Fibroblast of the aortic adventitia (primary cell): ENCODE data around the gene FSTL1. TPM values are rescaled to one million over a fixed set of nuclear protein-coding genes. Genes with fewer than 3 reads are reported as not detected.

Experiments
- DNase-seq: peaks from one replicate; pipeline ENCODE4 v3.0.0-alpha.2; 2010; ENCODE audit warnings: low read depth
- H3K4me3 ChIP-seq: 2 replicates; pipeline ENCODE4 v1.5.1; 2011; ENCODE audit warnings: low read depth, mild to moderate bottlenecking, control low read depth, low read length, moderate library complexity
- total RNA-seq: library from RNA; depleted of rRNA; stranded (reverse); fragments of >200 nt; gene quantifications from 2 replicates; pipeline ENCODE4 v1.2.3, GENCODE V29; 2012; ENCODE audit warnings: low replicate concordance
- TF ChIP-seq, protein P1 (sequence below): IDR thresholded peaks from 2 replicates; pipeline ENCODE4 v1.5.1; 2011; ENCODE audit warnings: mild to moderate bottlenecking, low read length, control low read depth, inconsistent platforms; ENCODE audit not compliant: insufficient read depth

FSTL1 gene
- total RNA-seq, 1 donor = 765 TPM

DNA sequence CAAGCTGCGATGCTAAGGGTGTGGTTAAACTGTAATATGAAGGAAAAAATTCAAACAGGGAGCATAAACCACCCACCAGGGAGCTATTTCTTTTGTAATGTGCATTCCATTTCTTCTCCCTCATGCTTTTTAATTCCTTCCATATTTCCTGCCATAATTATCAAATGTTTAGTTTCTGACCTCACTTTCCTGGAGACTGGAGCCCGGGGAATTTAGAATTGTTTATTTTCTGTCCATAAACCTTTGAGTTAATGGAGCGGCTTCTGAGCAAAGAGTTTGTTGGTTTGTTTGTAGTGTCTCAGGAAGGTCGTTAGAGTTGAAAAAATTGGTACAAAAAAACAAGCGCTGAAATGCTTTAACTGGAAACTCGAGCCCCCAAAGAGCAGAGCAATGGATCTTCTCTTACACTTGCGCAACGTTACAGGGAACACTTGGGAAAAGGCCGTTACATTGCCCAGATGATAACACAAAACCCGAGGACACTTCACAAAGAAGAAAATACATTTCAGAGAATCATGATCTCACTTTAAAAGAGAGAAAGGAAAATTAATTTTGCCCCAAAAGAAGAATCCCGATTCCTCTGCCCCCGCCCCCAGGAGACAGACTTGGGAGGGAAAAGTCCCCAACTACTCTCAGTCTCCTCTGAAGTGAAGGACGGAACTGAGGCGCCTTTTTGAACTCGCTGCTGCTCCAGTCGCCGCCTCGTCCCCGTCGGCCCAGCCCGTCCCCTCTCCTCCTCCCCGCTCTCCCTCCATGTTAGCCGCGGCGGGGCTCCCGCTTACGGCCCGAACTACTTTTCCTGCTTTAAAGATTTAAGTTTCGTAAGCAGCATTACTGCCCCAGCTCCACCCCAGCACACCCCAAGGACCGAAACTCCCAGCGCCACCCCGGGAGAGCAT, 842 bp downstream of the FSTL1 start:
- TF ChIP-seq, protein P1, sequence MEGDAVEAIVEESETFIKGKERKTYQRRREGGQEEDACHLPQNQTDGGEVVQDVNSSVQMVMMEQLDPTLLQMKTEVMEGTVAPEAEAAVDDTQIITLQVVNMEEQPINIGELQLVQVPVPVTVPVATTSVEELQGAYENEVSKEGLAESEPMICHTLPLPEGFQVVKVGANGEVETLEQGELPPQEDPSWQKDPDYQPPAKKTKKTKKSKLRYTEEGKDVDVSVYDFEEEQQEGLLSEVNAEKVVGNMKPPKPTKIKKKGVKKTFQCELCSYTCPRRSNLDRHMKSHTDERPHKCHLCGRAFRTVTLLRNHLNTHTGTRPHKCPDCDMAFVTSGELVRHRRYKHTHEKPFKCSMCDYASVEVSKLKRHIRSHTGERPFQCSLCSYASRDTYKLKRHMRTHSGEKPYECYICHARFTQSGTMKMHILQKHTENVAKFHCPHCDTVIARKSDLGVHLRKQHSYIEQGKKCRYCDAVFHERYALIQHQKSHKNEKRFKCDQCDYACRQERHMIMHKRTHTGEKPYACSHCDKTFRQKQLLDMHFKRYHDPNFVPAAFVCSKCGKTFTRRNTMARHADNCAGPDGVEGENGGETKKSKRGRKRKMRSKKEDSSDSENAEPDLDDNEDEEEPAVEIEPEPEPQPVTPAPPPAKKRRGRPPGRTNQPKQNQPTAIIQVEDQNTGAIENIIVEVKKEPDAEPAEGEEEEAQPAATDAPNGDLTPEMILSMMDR = no peak
- H3K4me3 ChIP-seq = peak overlapping the region; percentile 85
- DNase-seq = peak; percentile 89

DNA sequence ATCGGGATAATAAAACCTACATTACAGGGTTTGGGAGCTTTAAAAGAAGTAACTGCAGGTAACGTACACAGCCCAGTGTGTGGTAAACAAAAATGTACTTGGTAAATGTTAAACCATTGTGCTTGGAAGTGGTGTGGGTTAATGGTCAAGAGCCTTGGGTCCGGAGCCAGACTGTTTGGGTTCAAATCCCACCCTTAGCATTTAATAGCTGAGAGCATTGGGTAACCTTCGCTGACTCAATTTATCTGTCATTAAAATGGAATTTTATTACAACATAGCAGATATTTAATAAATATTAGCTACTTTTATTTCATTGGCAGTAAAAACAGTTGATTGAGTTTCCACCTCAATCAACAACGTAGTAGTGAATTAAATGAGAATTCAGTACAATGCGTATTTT, 1.5 kb downstream of the FSTL1 start:
- H3K4me3 ChIP-seq = peak overlapping the region; percentile 85
- TF ChIP-seq, protein P1 = no peak
- peak; percentile 76 for DNase-seq

DNA sequence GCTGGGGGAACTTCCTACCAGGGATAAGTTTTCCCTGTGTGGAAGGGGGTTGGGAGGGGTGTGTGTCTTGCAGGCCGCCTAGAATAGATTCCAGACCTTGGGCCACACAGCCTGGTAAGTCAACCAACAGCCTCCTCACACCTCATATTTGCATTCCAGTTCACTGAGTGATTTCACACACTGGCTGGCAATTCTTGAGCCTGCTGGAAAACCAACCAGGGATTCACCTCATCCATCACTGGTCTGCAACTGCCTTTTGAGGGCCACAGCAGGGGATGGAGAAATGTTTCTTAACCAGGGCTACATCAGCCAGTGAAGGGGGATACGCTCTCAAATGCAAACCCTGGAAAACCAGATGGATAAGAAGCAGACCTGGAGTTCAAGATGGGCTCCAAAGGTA, 2.0 kb downstream of the FSTL1 start:
- H3K4me3 ChIP-seq = peak overlapping the region; percentile 85
- DNase-seq = peak; percentile 87
- TF ChIP-seq, protein P1 = no peak

DNA sequence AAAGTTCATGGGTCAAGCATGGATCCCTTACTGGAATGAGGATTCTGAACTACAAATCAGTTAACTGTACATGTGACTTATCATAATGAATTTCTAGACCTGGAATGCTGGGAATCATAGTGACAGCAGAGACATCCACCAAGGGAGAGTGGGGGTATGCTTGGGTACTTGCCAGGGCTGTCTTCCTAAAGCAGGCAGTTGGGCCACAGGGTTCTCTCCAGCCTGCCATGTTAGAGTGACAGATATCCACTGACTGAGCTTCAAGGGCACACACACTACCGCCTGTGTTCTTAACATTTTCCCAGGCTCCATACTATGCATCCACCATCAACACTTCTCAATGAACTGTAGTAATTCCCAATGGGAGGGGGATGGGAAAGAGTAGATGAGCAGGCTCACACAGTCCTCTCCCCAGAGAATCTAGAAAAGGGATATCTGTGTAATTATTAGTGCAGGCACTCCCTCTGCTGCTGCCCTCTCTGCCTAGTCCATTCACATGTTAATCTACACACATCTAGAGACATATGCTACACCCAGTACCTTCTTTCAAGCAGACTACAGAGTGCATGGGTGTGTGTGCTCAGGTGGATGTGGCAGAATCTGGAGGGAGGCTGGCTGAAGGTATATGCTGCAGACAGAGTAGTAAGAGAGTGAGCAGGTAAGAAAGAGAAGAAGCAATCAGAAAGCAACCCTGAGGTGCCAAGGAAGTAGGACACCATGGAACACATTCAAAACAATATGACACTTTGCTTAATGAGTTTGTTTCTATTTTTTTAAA, 3.7 kb downstream of the FSTL1 start:
- TF ChIP-seq, protein P1 = no peak
- DNase-seq = no peak
- peak overlapping the region; percentile 37 for H3K4me3 ChIP-seq

DNA sequence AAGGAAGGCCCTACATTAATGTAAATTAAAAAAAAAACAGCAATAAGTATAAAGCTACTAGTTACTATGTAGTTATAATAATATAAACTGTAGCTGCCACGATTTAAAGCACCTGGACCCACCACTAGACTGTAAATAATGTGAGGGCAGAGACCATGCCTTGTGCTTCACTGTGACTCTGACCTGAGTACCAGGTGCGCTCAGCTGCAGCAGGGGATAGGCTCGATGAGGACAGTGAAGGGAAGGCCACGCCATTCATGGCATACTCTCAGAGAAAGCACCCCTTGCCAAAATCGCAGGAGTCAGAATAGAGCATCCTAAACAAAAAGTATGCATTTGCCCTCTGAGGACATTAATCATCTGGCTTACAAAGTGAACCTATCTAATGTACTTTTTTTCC, 5.1 kb downstream of the FSTL1 start:
- no peak overlapping the region for H3K4me3 ChIP-seq
- TF ChIP-seq, protein P1 = no peak
- no peak for DNase-seq

DNA sequence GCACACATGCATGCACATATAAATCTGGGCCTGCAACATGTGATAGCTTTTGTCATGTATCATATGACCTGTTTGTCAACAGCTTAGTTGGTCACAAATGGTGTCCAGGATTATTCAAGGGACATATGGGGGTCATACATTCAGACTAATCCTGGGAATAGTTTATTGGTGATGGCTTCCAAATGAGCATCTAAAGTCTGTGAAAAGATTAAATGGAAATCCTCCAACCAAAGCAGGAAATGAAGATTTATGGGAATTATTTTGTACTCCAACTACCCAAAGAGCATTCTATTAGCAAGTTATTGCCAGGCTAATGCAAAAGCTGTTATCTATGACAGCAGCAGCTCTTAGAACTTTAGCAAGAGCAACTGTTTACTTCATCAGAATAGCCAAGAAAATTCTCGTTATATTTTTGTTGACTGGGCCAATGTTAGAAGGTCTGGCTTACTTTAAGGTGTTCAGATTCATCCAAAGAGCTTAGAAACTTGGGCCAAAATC, 7.1 kb downstream of the FSTL1 start:
- H3K4me3 ChIP-seq = no peak overlapping the region
- no peak for DNase-seq
- TF ChIP-seq, protein P1 = no peak
